Kidney epithelial cell (primary cell): ENCODE data around the gene PGLYRP2. TPM values are rescaled to one million over a fixed set of nuclear protein-coding genes. Genes with fewer than 3 reads are reported as not detected.

Source experiments
- DNase-seq: peaks from one replicate; pipeline ENCODE4 v3.0.0-alpha.2; 2010; ENCODE audit warnings: low read depth
- H3K27me3 ChIP-seq: 2 replicates; pipeline ENCODE4 v1.6.0; 2011; ENCODE audit warnings: low read length; ENCODE audit not compliant: control insufficient read depth, insufficient read depth
- H3K36me3 ChIP-seq: 2 replicates; pipeline ENCODE4 v1.5.1; 2011; ENCODE audit warnings: low read length; ENCODE audit not compliant: control insufficient read depth, insufficient read depth
- H3K4me3 ChIP-seq: 2 replicates; pipeline ENCODE4 v1.5.1; 2011; ENCODE audit warnings: low read depth, mild to moderate bottlenecking, control low read depth, low read length
- total RNA-seq: library from RNA; depleted of rRNA; stranded (reverse); fragments of >200 nt; gene quantifications from 2 replicates; pipeline ENCODE4 v1.2.3, GENCODE V29; 2015
- TF ChIP-seq, protein P1 (sequence below): IDR thresholded peaks from 2 replicates; pipeline ENCODE4 v1.5.1; 2011; ENCODE audit warnings: mild to moderate bottlenecking, moderate library complexity, low read length, control low read depth, inconsistent platforms; ENCODE audit not compliant: insufficient read depth, poor library complexity, severe bottlenecking

Gene PGLYRP2
- total RNA-seq, 1 donor from 2014 or later = not detected

DNA sequence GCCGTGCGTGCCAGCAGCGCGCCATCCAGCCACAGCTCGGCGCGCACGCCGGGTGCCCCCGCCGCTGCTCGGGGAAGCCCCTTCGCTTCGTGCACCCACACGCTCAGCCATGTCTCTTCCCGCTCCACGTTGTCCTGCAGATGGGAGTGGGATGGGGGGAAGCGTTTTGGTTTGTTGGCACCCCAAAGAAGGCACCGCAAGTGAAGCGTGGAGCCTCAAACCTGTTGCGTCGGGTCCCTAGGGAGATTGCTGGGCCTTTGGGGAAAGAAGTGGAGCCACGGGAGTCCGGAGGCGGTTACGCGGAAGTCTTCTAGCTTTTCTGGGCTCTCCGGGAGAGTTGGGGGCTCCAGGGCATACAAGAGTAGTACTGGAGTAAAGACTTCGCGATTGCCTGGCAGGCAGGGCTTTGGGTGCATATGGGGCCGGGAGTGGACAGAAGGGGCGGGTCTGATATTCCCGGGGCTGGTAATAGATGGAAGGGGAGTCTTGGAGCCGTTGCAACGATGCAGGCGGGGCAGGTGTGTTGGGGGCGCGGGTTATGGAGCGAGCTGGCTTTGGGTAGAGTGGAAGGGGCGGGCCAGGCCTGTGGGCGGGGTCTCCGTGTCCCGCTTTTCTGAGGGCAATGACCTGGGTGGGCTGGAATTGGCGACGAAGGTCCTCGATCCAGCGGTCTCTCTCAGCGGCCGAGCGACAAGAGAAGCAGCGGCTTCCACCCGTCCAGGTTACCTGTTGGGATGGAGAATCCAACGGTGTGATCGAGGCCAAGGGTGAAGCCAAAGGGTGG is 21.4 kb downstream of the PGLYRP2 start:
- no peak for DNase-seq
- Histone ChIP-seq H3K27me3 (peaks cover 59% of the 10 kb centered on the region), H3K36me3 (no peaks in the 10 kb centered on the region), H3K4me3 (no peak overlapping the region)
- TF ChIP-seq, protein P1, sequence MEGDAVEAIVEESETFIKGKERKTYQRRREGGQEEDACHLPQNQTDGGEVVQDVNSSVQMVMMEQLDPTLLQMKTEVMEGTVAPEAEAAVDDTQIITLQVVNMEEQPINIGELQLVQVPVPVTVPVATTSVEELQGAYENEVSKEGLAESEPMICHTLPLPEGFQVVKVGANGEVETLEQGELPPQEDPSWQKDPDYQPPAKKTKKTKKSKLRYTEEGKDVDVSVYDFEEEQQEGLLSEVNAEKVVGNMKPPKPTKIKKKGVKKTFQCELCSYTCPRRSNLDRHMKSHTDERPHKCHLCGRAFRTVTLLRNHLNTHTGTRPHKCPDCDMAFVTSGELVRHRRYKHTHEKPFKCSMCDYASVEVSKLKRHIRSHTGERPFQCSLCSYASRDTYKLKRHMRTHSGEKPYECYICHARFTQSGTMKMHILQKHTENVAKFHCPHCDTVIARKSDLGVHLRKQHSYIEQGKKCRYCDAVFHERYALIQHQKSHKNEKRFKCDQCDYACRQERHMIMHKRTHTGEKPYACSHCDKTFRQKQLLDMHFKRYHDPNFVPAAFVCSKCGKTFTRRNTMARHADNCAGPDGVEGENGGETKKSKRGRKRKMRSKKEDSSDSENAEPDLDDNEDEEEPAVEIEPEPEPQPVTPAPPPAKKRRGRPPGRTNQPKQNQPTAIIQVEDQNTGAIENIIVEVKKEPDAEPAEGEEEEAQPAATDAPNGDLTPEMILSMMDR = no peak

DNA sequence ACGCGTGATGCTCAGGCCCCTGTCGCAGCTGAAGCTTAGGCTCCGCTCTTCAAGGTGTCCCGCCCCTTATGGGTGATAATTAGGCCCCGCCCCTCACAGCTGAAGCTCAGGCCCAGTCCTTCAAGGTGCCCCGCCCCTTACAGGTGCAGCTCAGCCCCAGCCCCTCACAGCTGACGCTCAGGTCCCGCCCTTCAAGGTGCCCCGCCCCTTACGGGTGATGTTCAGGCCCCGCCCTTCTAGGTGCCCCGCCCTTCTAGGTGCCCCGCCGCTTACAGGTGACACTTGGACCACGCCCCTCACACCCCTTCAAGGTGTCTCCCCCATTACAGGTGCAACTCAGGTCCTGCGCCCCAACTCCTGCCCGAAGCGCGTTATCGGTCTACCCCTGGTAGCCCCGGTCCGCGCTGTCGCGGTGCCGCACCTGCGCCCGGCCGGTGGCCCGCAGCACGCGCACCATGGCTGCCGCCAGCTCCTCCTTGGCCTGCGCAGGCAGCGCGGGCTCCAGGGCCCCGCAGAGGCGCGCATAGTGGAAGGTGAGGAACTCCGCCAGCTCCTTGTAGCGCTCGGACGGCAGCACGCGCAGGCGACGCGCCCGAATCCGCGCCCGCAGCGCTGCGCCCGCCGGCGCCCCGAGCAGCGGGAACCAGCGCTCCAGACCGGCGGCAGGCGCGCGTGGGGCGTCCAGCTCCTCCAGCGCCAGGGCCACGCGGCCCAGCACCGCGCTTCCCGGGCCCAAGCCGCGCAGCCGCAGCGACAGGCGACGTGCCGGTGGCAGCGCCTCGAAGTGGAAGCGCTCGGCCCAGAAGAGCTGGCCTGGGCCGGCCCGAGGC is 22.2 kb downstream of the PGLYRP2 start:
- DNase-seq = no peak
- TF ChIP-seq, protein P1 = no peak
- no peak overlapping the region for H3K4me3 ChIP-seq
- H3K36me3 ChIP-seq = no peaks in the 10 kb centered on the region
- peaks cover 60% of the 10 kb centered on the region for H3K27me3 ChIP-seq

DNA sequence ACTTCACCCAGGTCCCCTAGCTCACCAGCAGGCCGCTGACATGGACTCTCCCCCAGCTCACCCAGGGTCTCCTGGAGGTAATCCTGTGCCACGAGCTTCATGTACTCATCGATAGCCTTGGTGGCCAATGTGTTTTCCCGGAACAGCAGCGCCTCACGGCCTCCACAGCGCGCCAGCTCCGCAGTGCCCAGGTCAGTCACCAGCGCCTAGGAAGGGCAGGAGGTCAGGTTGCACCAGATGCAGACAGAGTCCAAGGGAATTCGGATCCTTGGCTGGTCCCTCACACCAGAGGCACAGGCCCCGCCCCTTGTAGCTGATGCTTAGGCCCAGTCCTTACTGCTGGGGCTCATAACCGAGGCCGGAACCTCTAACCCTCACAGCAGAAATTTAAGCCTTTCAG is 22.9 kb downstream of the PGLYRP2 start:
- H3K36me3 ChIP-seq = no peaks in the 10 kb centered on the region
- TF ChIP-seq, protein P1 = no peak
- H3K4me3 ChIP-seq = no peak overlapping the region
- H3K27me3 ChIP-seq = peaks cover 57% of the 10 kb centered on the region
- no peak for DNase-seq

DNA sequence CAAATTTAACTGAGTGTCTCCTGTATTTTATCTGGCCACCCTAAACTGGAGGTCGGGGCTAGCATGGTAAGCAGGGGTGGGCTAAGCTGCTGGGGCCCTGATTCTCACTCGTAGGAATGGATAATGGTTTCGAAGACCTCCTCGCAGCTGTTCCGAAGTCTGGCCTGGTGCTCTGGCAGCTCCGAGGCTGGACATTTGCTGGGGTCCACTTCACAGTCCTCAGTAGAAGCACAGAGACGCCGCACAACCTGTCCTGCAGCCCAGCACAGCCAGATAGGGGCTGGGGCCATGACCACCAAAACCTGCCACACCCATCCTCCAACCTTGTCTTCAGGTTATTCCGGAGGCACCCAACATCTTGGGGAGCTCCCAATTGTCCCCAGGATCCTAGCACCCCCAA is 23.3 kb downstream of the PGLYRP2 start:
- TF ChIP-seq, protein P1 = no peak
- DNase-seq = no peak
- Histone ChIP-seq H3K27me3 (peaks cover 52% of the 10 kb centered on the region), H3K4me3 (no peak overlapping the region), H3K36me3 (no peaks in the 10 kb centered on the region)

DNA sequence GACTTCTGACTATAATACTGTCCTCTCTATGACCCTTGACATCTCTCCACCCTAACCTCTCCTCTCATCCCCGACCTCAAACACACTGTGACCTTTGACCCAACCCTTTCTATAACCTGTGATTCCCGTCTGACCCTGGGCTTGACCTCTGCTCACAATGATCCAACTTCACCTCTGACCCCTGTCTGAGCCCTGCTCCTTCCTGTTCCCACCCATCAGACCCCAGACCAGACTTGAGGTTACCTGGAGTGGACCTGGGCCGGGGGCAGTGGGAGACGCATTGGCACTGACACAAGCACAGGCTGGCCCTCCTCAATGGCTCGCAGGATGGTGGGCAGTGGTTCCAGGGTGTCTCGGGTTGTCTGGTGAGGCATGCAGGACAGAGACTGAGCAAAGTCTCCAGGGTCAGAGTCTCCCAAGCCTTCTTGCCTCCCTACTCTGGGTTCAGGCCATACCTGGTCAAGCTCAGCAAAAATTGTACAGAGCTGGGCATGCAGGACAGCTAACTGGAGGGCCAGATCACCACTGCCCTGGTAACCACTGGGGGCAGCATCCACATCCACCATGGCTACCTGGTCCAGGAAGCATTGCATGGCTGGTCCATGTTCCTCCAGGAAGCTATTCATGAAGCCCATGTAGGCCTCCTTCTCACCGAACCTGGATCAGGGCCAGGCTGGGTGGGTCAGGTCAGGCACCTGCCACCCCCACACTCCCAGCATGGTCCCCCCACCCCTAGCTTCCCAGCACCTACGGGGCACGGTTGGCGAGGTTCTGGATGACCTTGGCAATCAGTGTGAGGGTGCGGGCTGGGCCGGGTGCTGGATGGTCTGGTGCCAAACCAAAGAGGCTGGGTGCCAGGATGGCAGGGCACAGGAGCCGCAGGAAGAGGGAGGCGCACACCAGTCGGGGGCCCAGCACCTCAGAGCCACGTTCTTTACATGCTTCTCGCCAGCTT is 25.1 kb downstream of the PGLYRP2 start:
- TF ChIP-seq, protein P1 = peak; percentile 30
- DNase-seq = no peak
- H3K27me3 ChIP-seq = peaks cover 43% of the 10 kb centered on the region
- H3K4me3 ChIP-seq = no peak overlapping the region
- H3K36me3 ChIP-seq = no peaks in the 10 kb centered on the region
